H1 (cell line): ENCODE data around the gene LHX8. TPM values are rescaled to one million over a fixed set of nuclear protein-coding genes. Genes with fewer than 3 reads are reported as not detected.

Source experiments
- CTCF ChIA-PET: fragments of 300-600 bp; sonication (Branson Sonifier 250); formaldehyde crosslinking; loops from one replicate; lab custom pipeline; 2021; ENCODE audit not compliant: partially characterized antibody; lab: Charles Lee
- POLR2A ChIA-PET: fragments of 300-600 bp; sonication (Branson Sonifier 250); formaldehyde crosslinking; loops from one replicate; lab custom pipeline; 2021; ENCODE audit warnings: inconsistent platforms; ENCODE audit not compliant: partially characterized antibody; lab: Charles Lee
- DNase-seq, 2 experiments: peaks; one replicate each; pipeline versions ENCODE4 v3.0.0 to v3.0.0-alpha.2; 2010 to 2022; ENCODE audit warnings: low spot score in 2 of 2, low read depth in 1 of 2, mixed read lengths in 1 of 2
- FAIRE-seq: peaks from 2 replicates; lab custom pipeline; 2011; peaks lifted over from hg19 to GRCh38; lab: Jason Lieb, UNC
- H2AFZ ChIP-seq: 2 replicates; pipeline ENCODE4 v1.8.1; 2012; ENCODE audit warnings: low read length, inconsistent platforms
- H2AK5ac ChIP-seq: 2 replicates; pipeline ENCODE4 v1.6.1; 2013; ENCODE audit warnings: low read depth, low read length
- H2BK120ac ChIP-seq: replicated peaks from 2 replicates; pipeline ENCODE3; 2013; ENCODE audit warnings: low read depth, low read length, inconsistent platforms
- H2BK12ac ChIP-seq: 2 replicates; pipeline ENCODE4 v1.6.1; 2013; ENCODE audit warnings: low read depth, low read length
- H2BK15ac ChIP-seq: 2 replicates; pipeline ENCODE4 v1.6.1; 2013; ENCODE audit warnings: low read length
- H2BK20ac ChIP-seq: 2 replicates; pipeline ENCODE4 v1.6.1; 2013; ENCODE audit warnings: low read length
- H2BK5ac ChIP-seq: 2 replicates; pipeline ENCODE4 v1.6.1; 2013; ENCODE audit warnings: low read depth, low read length
- H3K14ac ChIP-seq: 2 replicates; pipeline ENCODE4 v1.6.1; 2013; ENCODE audit warnings: inconsistent platforms; ENCODE audit not compliant: insufficient read length
- H3K18ac ChIP-seq: 2 replicates; pipeline ENCODE4 v1.6.1; 2013; ENCODE audit warnings: low read length; ENCODE audit errors: extremely low read depth
- H3K23ac ChIP-seq: 2 replicates; pipeline ENCODE4 v1.6.1; 2013; ENCODE audit warnings: inconsistent platforms; ENCODE audit not compliant: insufficient read length
- H3K23me2 ChIP-seq: 2 replicates; pipeline ENCODE4 v1.6.1; 2013; ENCODE audit warnings: low read depth, low read length
- H3K27ac ChIP-seq: 2 replicates; pipeline ENCODE4 v1.6.1; 2011; ENCODE audit warnings: low read depth, low read length, inconsistent platforms
- H3K27me3 ChIP-seq, 4 experiments: replicated peaks in 1 of 4; 1 replicate in 1 of 4; 2 replicates in 3 of 4; pipeline versions ENCODE4 v1.6.1 to v1.8.1; 2011 to 2013; ENCODE audit warnings: low read length in 3 of 4, mild to moderate bottlenecking in 3 of 4, inconsistent platforms in 2 of 4, mixed read lengths in 2 of 4, moderate library complexity in 1 of 4; ENCODE audit not compliant: control insufficient read depth in 3 of 4, insufficient read depth in 3 of 4; ENCODE audit errors: extremely low read depth in 1 of 4
- H3K36me3 ChIP-seq, 4 experiments: 2 replicates each; pipeline versions ENCODE4 v1.6.1 to v1.8.1; 2011 to 2013; ENCODE audit warnings: mild to moderate bottlenecking in 4 of 4, low read length in 3 of 4, moderate library complexity in 2 of 4, control low read depth in 1 of 4, inconsistent platforms in 1 of 4; ENCODE audit not compliant: insufficient read depth in 4 of 4, control insufficient read depth in 2 of 4
- H3K4ac ChIP-seq: replicated peaks from 2 replicates; pipeline ENCODE3; 2013; ENCODE audit warnings: low read length, low read depth, mixed read lengths, inconsistent platforms; ENCODE audit not compliant: insufficient read length
- H3K4me1 ChIP-seq, 4 experiments: replicated peaks in 1 of 4; 1 replicate in 1 of 4; 2 replicates in 3 of 4; pipeline versions ENCODE4 v1.6.1 to v1.8.1; 2011 to 2013; ENCODE audit warnings: low read length in 3 of 4, inconsistent platforms in 2 of 4, mixed read lengths in 1 of 4; ENCODE audit not compliant: insufficient read depth in 4 of 4, control insufficient read depth in 3 of 4
- H3K4me2 ChIP-seq, 2 experiments: 2 replicates each; pipeline versions ENCODE4 v1.6.1 to v1.8.1; 2011 to 2013; ENCODE audit warnings: low read depth in 2 of 2, low read length in 2 of 2, control low read depth in 1 of 2, inconsistent platforms in 1 of 2, mild to moderate bottlenecking in 1 of 2; ENCODE audit not compliant: insufficient read depth in 1 of 2
- H3K4me3 ChIP-seq, 4 experiments: fragments of 200-600, 300-600 bp in 1 of 4; sonication (generic), shearing (Covaris generic), sonication (Bioruptor Twin) in 1 of 4; 2 replicates each; pipeline versions ENCODE4 v1.5.1 to v1.8.1; 2011 to 2016; ENCODE audit warnings: low read length in 4 of 4, low read depth in 3 of 4, control low read depth in 2 of 4, inconsistent platforms in 2 of 4, mild to moderate bottlenecking in 2 of 4, mixed read lengths in 1 of 4, moderate library complexity in 1 of 4; ENCODE audit not compliant: insufficient read depth in 2 of 4; ENCODE audit errors: extremely low read depth in 1 of 4
- H3K56ac ChIP-seq: replicated peaks from 2 replicates; pipeline ENCODE3; 2013; ENCODE audit warnings: low read depth, mild to moderate bottlenecking, mixed read lengths, low read length, inconsistent platforms; ENCODE audit not compliant: insufficient read length
- H3K79me1 ChIP-seq: 2 replicates; pipeline ENCODE4 v1.6.1; 2013; ENCODE audit warnings: low read depth, low read length, control low read depth
- H3K79me2 ChIP-seq, 2 experiments: 2 replicates each; pipeline versions ENCODE4 v1.6.1 to v1.8.1; 2012 to 2013; ENCODE audit warnings: low read length in 2 of 2, mild to moderate bottlenecking in 2 of 2, inconsistent platforms in 1 of 2; ENCODE audit not compliant: insufficient read depth in 2 of 2, control insufficient read depth in 1 of 2
- H3K9ac ChIP-seq, 4 experiments: replicated peaks in 1 of 4; 1 replicate in 1 of 4; 2 replicates in 3 of 4; pipeline versions ENCODE4 v1.6.1 to v1.8.1; 2011 to 2013; ENCODE audit warnings: low read depth in 3 of 4, low read length in 3 of 4, control low read depth in 2 of 4, mild to moderate bottlenecking in 2 of 4, moderate library complexity in 2 of 4, inconsistent platforms in 1 of 4; ENCODE audit errors: extremely low read depth in 1 of 4
- H3K9me3 ChIP-seq, 2 experiments: 2 replicates each; pipeline versions ENCODE4 v1.6.1 to v1.8.1; 2012 to 2013; ENCODE audit warnings: mild to moderate bottlenecking in 2 of 2, moderate library complexity in 2 of 2, control low read depth in 1 of 2, inconsistent platforms in 1 of 2, low read depth in 1 of 2, low read length in 1 of 2, mixed read lengths in 1 of 2; ENCODE audit not compliant: insufficient read depth in 2 of 2
- H4K20me1 ChIP-seq, 2 experiments: replicated peaks in 1 of 2; 2 replicates each; pipeline versions ENCODE3 to v1.8.1; 2011 to 2013; ENCODE audit warnings: inconsistent platforms in 2 of 2, low read length in 2 of 2, mild to moderate bottlenecking in 1 of 2; ENCODE audit not compliant: insufficient read depth in 2 of 2, control insufficient read depth in 1 of 2
- H4K5ac ChIP-seq: 2 replicates; pipeline ENCODE4 v1.6.1; 2013; ENCODE audit warnings: low read length, low read depth, mixed read lengths, inconsistent platforms; ENCODE audit not compliant: insufficient read length
- H4K8ac ChIP-seq: 2 replicates; pipeline ENCODE4 v1.8.0; 2013; ENCODE audit warnings: mild to moderate bottlenecking, moderate library complexity, low read length, inconsistent platforms; ENCODE audit not compliant: insufficient read depth; ENCODE audit errors: extremely low read depth
- H4K91ac ChIP-seq: replicated peaks from 2 replicates; pipeline ENCODE3; 2013; ENCODE audit warnings: low read length, mixed read lengths, inconsistent platforms; ENCODE audit not compliant: insufficient read length
- ATF3 ChIP-seq: IDR thresholded peaks from 2 replicates; pipeline ENCODE4 v1.6.1; 2011; ENCODE audit warnings: low read depth, mild to moderate bottlenecking, low read length; ENCODE audit not compliant: insufficient read depth
- CHD1 ChIP-seq: IDR thresholded peaks from 2 replicates; pipeline ENCODE4 v1.6.1; 2012; ENCODE audit warnings: low read depth, low read length, improper control_type of control experiment
- CREB1 ChIP-seq: IDR thresholded peaks from 2 replicates; pipeline ENCODE4 v1.6.1; 2012; ENCODE audit warnings: inconsistent platforms
- EZH2 ChIP-seq: fragments of 200-600 bp; sonication (generic); IDR thresholded peaks from 2 replicates; pipeline ENCODE4 v1.7.1; 2012; ENCODE audit warnings: low read depth, mild to moderate bottlenecking, moderate library complexity, low read length, inconsistent platforms; ENCODE audit not compliant: severe bottlenecking
- MAX ChIP-seq: IDR thresholded peaks from 2 replicates; pipeline ENCODE4 v1.6.1; 2012; ENCODE audit warnings: inconsistent platforms
- NRF1 ChIP-seq: IDR thresholded peaks from 2 replicates; pipeline ENCODE4 v1.6.1; 2011; ENCODE audit warnings: mild to moderate bottlenecking, low read depth, low read length, improper control_type of control experiment
- RAD21 ChIP-seq, 2 experiments: IDR thresholded peaks in 1 of 2; conservative IDR thresholded peaks in 1 of 2; 2 replicates each; pipeline ENCODE4 v1.6.1; 2011; ENCODE audit warnings: low read depth in 2 of 2, low read length in 2 of 2, improper control_type of control experiment in 1 of 2, inconsistent platforms in 1 of 2, mild to moderate bottlenecking in 1 of 2, moderate library complexity in 1 of 2
- RNF2 ChIP-seq: fragments of 200-900, 300-1000 bp; sonication (generic); IDR thresholded peaks from 2 replicates; pipeline ENCODE4 v1.7.1; 2016; ENCODE audit warnings: borderline replicate concordance, low read depth, mild to moderate bottlenecking, antibody characterized with exemption, low read length; ENCODE audit not compliant: poor library complexity, severe bottlenecking; ENCODE audit errors: missing control alignments
- SIN3A ChIP-seq, 2 experiments: IDR thresholded peaks in 1 of 2; conservative IDR thresholded peaks in 1 of 2; 2 replicates each; pipeline ENCODE4 v1.6.1; 2011 to 2012; ENCODE audit warnings: low read length in 2 of 2, improper control_type of control experiment in 1 of 2, low read depth in 1 of 2, mild to moderate bottlenecking in 1 of 2
- TAF1 ChIP-seq: IDR thresholded peaks from 2 replicates; pipeline ENCODE4 v1.6.1; 2011; ENCODE audit warnings: mild to moderate bottlenecking, low read depth, low read length
- ZNF274 ChIP-seq: IDR thresholded peaks from 2 replicates; pipeline ENCODE4 v1.7.0; 2012; ENCODE audit warnings: low read length, borderline replicate concordance; ENCODE audit errors: extremely low read depth
- WGBS, 2 experiments: shearing (Covaris generic) in 1 of 2; methylation state at CpG; one replicate each; pipeline versions ENCODE4 v1.1.6 to v1.1.7; 2013 to 2015; ENCODE audit warnings: low lambda C conversion rate in 2 of 2, mixed read lengths in 2 of 2, inconsistent platforms in 1 of 2, low coverage in 1 of 2, missing lambda C conversion rate in 1 of 2; ENCODE audit not compliant: insufficient replicate concordance in 2 of 2, insufficient coverage in 1 of 2, insufficient read length in 1 of 2; ENCODE audit errors: extremely low coverage in 1 of 2, missing lambda C conversion rate in 1 of 2; 5-methylcytosine and 5-hydroxymethylcytosine counted together
- polyA plus RNA-seq, 7 experiments: library from polyadenylated mRNA; depleted of rRNA in 3 of 7; stranded (reverse) in 5 of 7; unstranded in 2 of 7; fragments of >200 nt in 5 of 7; fragments of 200-250 nt in 2 of 7; gene quantifications; 1 replicate in 5 of 7; 2 replicates in 1 of 7; 4 replicates in 1 of 7; pipeline versions ENCODE4 v1.2.1 to v1.2.3, GENCODE V29; 2011 to 2013; ENCODE audit warnings: missing spikeins in 2 of 7, mixed read lengths in 2 of 7
- total RNA-seq: library from RNA; stranded (reverse); fragmentation: NEBNext Ultra II Directional; extraction: Animal tissue kit (Norgen Biotek cat#: 25700); gene quantifications from 2 replicates; pipeline ENCODE4 v1.2.1, GENCODE V29; 2021
- TF ChIP-seq, protein P1 (sequence below): IDR thresholded peaks from 2 replicates; pipeline ENCODE4 v1.6.1; 2011; ENCODE audit warnings: low read length, improper control_type of control experiment

Gene LHX8
- total and polyA plus RNA-seq, 2 of the 8 experiments (the other 6 are each of a cell fraction or from before 2014, with no cell fraction given), result 0.50 to 1.2 TPM

DNA sequence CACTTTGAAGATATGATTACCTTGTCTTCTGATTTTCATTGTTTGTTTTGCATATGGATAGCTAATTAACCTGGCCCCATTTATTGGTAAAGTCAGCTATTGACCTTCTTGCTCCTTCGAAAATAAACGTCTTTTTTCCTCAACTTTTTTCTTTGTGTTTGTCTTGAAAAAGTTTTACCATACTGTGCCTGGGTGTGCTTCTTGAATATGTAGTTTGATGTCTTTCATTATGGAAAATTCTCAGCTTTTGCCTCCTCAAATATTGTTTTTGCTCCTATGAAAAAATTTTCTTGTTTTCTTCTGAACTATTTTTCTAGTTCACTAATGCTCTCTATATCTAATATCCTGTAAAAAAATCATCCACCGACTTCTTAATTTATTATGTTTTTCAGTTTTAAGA, 25.0 kb downstream of the LHX8 start:
- WGBS, 2 experiments, result 94% methylated on average over 3 of the region's 3 CpGs; no CpG with 5 or more reads in 1 of the 2 experiments

More for the DNA sequence above, 25.0 kb downstream of the LHX8 start:
- H3K27ac ChIP-seq, result no peak overlapping the region
- peaks cover 0 to 2% (median 0%) of the 10 kb centered on the region in 4 experiments; a peak in 1 of 7 replicates for H3K4me1 ChIP-seq
- no peak overlapping the region for H3K4ac ChIP-seq
- H3K9ac ChIP-seq, result no peak overlapping the region
- no peak overlapping the region for H4K8ac ChIP-seq
- no peak overlapping the region for H3K18ac ChIP-seq
- no peak overlapping the region for H3K14ac ChIP-seq
- no peak overlapping the region for H2BK20ac ChIP-seq
- H3K36me3 ChIP-seq, result no peaks in the 10 kb centered on the region
- no peak overlapping the region for H2AFZ ChIP-seq
- POLR2A ChIA-PET, result no interaction called here
- no peak overlapping the region for H3K4me3 ChIP-seq
- no peak overlapping the region for H3K23ac ChIP-seq
- no peaks in the 10 kb centered on the region for H3K9me3 ChIP-seq
- H3K79me1 ChIP-seq, result no peaks in the 10 kb centered on the region
- no peak for TF ChIP-seq RNF2
- TF ChIP-seq ZNF274, result no peak
- no peak for TF ChIP-seq ATF3
- no peak for TF ChIP-seq CREB1
- no peak for TF ChIP-seq RAD21 (IDR thresholded peaks at IDR 0.05 in 1 of 2, conservative IDR thresholded peaks at IDR 0.05 in 1 of 2; ENCODE audit: low read depth in 2 of 2, low read length in 2 of 2)
- TF ChIP-seq CHD1, result no peak
- TF ChIP-seq, protein P1, sequence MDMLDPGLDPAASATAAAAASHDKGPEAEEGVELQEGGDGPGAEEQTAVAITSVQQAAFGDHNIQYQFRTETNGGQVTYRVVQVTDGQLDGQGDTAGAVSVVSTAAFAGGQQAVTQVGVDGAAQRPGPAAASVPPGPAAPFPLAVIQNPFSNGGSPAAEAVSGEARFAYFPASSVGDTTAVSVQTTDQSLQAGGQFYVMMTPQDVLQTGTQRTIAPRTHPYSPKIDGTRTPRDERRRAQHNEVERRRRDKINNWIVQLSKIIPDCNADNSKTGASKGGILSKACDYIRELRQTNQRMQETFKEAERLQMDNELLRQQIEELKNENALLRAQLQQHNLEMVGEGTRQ, result no peak
- no peak for TF ChIP-seq NRF1
- no peak for TF ChIP-seq SIN3A (conservative IDR thresholded peaks at IDR 0.05 in 1 of 2, IDR thresholded peaks at IDR 0.05 in 1 of 2; ENCODE audit: low read depth in 1 of 2, low read length in 2 of 2)
- no peak for TF ChIP-seq EZH2
- TF ChIP-seq MAX, result no peak
- TF ChIP-seq TAF1, result no peak
- H3K4me2 ChIP-seq, result no peak overlapping the region
- DNase-seq (no peak), FAIRE-seq (no peak)
- no peaks in the 10 kb centered on the region for H3K79me2 ChIP-seq
- no peak overlapping the region for H2BK12ac ChIP-seq
- no peak overlapping the region for H3K56ac ChIP-seq
- H4K5ac ChIP-seq, result no peak overlapping the region
- no peaks in the 10 kb centered on the region for H4K20me1 ChIP-seq
- no peak overlapping the region for H2BK15ac ChIP-seq
- no peak overlapping the region for H2AK5ac ChIP-seq
- H2BK5ac ChIP-seq, result no peak overlapping the region
- no peak overlapping the region for H2BK120ac ChIP-seq
- no peak overlapping the region for H4K91ac ChIP-seq
- H3K23me2 ChIP-seq, result no peaks in the 10 kb centered on the region
- CTCF ChIA-PET, result no interaction called here
- H3K27me3 ChIP-seq, result no peaks in the 10 kb centered on the region
